ENCODE data around the gene PCDHGA10.

DNA sequence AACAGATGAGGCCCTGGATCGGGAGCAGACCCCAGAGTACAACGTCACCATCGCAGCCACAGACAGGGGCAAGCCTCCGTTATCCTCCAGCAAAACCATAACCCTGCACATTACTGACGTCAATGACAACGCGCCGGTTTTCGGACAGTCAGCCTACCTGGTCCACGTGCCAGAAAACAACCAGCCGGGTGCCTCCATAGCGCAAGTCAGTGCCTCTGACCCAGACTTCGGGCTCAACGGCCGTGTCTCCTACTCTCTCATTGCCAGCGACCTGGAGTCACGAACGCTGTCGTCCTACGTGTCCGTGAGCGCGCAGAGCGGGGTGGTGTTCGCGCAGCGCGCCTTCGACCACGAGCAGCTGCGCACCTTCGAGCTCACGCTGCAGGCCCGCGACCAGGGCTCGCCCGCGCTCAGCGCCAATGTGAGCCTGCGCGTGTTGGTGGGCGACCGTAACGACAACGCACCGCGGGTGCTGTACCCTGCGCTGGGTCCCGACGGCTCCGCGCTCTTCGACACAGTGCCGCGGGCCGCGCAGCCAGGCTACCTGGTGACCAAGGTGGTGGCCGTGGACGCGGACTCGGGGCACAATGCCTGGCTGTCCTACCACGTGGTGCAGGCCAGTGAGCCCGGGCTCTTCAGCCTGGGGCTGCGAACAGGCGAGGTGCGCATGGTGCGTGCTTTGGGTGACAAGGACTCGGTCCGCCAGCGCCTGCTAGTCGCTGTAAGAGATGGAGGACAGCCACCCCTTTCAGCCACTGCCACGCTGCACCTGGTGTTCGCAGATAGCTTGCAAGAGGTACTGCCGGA is 6.5 kb downstream of the PCDHGA10 start:
- no peak for TF ChIP-seq CTCF (tag by site-specific recombination; IDR thresholded peaks at IDR 0.05)
- no peak for TF ChIP-seq TCF7L2 (IDR thresholded peaks at IDR 0.05; ENCODE audit: borderline replicate concordance, low read depth, low read length)
- TF ChIP-seq, protein P1, sequence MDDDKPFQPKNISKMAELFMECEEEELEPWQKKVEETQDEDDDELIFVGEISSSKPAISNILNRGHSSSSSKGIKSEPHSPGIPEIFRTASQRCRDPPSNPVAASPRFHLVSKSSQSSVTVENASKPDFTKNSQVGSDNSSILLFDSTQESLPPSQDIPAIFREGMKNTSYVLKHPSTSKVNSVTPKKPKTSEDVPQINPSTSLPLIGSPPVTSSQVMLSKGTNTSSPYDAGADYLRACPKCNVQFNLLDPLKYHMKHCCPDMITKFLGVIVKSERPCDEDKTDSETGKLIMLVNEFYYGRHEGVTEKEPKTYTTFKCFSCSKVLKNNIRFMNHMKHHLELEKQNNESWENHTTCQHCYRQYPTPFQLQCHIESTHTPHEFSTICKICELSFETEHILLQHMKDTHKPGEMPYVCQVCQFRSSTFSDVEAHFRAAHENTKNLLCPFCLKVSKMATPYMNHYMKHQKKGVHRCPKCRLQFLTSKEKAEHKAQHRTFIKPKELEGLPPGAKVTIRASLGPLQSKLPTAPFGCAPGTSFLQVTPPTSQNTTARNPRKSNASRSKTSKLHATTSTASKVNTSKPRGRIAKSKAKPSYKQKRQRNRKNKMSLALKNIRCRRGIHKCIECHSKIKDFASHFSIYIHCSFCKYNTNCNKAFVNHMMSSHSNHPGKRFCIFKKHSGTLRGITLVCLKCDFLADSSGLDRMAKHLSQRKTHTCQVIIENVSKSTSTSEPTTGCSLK (tag by site-specific recombination; IDR thresholded peaks at IDR 0.05), result no peak
- no peak for TF ChIP-seq REST (tag by site-specific recombination; IDR thresholded peaks at IDR 0.05)
- TF ChIP-seq ZNF692 (tag by site-specific recombination; IDR thresholded peaks at IDR 0.05), result no peak
- no peak for TF ChIP-seq YY1 (tag by site-specific recombination; IDR thresholded peaks at IDR 0.05)
- TF ChIP-seq, protein P2, sequence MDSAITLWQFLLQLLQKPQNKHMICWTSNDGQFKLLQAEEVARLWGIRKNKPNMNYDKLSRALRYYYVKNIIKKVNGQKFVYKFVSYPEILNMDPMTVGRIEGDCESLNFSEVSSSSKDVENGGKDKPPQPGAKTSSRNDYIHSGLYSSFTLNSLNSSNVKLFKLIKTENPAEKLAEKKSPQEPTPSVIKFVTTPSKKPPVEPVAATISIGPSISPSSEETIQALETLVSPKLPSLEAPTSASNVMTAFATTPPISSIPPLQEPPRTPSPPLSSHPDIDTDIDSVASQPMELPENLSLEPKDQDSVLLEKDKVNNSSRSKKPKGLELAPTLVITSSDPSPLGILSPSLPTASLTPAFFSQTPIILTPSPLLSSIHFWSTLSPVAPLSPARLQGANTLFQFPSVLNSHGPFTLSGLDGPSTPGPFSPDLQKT (IDR thresholded peaks at IDR 0.05; ENCODE audit: borderline replicate concordance, low read depth, low read length), result no peak
- no peak for TF ChIP-seq ZBTB8A (tag by site-specific recombination; IDR thresholded peaks at IDR 0.05)
- no peak for TF ChIP-seq ZNF423 (tag by site-specific recombination; IDR thresholded peaks at IDR 0.05)
- no peak for TF ChIP-seq ZSCAN30 (tag by site-specific recombination; IDR thresholded peaks at IDR 0.05)

Data from HEK293 (cell line).